NCI-H345 treated with DMSO at 0.1 percent for 48 hours (cell line): Measurements from ENCODE around the gene KCNN3.

Source experiments
- DNase-seq: peaks from one replicate; lab custom pipeline; 2025; ENCODE audit not compliant: unreplicated experiment; lab: John Stamatoyannopoulos, UW

The KCNN3 gene

DNA sequence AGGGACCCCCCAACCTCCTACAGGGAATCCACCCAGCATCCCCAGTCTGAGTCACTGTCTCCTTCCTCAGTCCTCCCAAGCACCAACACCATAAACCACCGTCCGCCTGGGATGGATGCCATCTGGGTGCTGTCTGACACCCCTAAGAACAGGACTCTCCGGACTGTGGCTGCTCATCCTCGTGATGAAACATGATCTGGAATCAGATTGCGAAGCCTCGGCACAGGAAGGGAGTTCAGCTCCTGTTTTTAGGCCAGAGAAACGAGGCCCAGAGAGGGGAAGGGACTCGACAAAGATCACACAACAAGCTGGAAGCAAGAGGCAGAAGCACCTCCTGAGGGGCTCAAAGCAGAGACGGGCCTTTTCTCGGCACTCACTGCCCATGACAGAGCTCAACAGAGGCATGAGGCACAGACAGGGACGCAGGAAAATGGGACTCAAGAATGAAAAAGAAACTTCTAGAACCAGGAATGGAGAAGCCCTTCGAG, 8.4 kb downstream of the KCNN3 start:
- no peak for DNase-seq

DNA sequence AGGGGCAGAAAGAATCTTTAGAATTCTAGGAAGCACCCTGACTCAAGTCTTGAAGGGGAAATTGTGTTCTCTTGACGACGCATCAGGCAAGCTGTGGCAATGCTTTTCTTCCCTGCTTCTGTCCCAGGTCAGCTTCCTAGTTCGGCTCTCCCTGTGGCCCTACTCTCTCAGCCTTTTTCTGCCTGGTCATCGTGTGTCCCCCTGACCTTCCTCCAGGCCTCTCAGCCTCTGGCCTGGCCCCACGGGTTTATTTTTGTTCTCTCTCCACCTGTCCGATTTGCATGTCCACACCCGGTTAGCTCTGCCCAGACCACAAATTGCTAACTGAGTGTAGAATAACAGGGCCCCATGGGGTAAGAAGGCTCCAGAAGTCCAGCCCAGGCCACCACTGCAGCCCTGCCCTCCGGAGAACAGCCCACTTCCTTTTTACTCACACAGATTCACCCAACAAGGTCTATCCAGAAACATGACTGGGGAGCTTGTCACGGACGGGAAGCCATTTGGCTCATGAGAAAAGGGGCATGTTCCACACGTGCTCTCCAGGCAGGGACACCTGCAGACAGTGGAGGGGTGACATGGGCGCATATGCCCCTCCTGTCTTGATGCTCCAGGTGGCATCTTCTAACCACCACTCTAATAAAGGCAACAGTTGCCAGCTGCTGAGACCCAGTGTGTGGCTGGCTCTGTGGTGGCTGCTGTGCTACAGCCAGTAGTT, 9.8 kb downstream of the KCNN3 start:
- DNase-seq = no peak

DNA sequence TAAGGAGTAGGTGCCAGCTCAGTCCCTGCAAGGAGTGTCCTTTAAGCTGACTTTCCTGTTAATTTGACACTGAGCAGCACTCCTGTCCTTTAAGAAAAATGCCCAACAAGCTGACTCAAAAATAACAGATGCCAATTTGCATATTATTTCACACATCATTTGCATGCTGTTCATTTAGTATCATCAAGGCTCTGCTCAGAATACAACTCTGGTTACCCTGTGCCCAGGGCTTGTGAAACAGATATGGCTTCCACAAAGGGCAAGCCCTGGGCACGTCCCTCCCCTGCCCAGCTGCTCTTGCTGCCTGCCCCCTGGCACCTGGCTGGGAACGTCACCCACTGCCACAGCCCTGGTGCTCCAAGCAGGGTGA, 10.3 kb downstream of the KCNN3 start:
- no peak for DNase-seq

DNA sequence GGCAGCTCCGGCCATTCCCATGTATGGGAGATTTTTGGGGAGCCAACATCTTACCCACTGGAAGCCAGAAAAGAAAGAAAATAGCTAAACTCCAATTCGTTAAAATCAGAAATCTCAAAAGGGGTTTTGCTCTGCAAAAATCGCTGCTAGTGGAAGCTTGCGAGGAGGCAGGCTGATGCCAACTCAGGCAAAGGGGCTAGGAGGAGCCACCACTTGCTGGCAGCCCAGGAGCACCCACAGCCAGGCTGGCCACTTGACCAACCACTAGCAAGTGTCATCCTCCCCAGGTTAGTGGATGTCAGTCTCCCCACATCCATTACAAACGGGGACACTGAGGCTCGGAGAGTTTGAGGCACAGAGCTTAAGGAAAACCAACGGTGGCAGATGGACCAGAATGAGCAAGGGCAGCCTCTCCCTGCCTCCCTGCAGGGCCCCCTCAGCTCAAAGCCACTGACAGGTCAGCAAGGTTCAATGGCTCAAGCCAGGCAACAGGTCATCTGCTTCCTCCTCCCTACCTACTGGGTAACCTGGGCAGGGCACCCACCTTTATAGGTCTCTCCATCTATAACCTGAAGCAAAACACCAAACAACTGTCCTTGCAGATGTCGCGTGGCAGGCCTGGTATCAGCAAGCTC, 10.8 kb downstream of the KCNN3 start:
- DNase-seq = no peak

DNA sequence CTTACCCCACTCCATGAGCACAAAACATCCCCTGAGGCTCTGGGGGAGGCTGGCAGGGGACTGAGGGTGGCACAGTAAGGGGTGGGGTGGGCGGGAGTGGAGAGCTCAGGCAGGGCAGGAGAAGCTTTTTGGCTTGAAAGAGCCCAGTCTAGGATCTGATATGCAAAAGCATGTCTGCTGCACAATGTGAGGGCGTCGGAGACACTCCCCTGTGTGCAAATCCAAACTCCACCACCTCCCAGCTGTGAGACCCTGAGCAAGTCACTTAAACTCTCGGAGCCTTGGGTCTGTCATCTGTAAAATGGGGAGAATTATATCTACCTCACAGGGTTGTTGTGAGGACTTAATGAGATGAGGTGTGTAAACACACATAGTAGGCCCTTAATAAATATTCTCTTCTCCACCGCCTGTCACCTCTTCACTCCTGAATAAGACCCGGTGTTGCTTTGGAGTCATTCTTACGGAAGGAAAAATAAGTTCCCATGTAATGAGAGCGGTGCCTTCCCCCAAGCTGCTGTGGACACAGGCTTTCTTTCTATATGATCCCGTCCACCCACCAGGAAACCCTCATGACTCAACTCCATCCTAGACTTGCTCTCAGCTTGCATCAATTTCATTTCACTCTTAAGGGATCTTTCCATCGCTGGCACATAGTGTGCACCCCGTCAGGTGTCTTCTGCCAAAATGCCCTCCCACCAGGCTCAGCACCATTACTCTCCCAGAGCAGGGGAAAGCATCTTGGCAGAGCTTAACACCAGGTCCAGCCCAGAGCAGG, 12.5 kb downstream of the KCNN3 start:
- no peak for DNase-seq

DNA sequence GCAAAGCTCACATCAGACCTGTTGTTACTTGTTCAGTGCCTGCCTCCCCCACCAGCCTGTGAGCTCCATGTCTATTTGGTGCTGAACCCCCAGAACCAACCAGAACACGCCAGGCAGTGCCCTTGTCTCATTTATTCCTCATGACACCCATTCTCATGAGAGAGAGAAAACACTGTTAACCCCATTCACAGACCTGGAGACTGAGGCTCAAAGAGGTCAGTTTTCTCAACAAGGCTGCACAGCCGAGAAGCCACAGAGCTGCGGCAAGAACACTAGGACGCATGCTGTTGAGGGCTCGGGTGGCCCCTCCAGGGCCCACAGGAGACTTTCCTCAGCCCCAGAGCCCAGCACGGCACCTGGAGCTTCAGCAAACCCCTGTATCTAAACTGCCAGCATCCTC, 13.1 kb downstream of the KCNN3 start:
- DNase-seq = no peak

DNA sequence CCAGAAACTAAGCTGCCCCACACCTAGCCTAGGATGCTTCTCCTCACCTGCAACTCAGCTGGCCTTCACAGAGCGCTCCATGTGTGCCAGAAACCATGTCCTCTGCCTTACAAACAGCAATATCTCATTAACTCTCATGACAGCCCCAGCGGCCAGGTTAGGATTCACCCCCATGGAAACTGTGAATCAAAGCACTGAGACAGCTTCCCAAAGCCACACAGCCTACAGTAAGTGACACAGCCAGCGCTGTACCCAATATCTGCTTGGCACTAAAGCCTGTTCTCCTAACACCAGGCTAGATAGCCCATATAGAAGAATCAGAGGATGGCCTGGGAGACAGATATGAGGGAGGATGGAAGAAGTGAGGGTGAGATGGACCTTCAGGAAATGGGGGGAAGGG, 13.5 kb downstream of the KCNN3 start:
- DNase-seq = no peak

DNA sequence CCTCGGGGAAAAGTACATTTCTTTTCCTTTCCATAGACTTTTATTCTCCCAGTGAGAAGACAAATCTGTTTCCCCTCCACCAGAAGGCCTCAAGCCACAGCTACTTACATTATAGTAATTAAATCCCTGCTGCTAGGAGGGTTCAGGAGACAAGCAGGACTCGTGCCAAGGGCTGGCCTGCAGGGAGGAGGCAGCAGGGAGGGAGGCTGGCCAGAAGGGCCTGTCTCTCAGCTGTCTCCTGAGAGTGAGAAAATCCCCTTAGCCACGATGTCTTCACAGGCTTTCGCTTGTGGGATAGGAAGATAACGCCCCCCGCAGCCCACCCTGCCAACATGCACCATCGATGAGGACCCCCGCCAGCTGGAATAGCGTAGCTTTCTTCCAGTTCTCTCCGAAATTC, 14.0 kb downstream of the KCNN3 start:
- DNase-seq = no peak

DNA sequence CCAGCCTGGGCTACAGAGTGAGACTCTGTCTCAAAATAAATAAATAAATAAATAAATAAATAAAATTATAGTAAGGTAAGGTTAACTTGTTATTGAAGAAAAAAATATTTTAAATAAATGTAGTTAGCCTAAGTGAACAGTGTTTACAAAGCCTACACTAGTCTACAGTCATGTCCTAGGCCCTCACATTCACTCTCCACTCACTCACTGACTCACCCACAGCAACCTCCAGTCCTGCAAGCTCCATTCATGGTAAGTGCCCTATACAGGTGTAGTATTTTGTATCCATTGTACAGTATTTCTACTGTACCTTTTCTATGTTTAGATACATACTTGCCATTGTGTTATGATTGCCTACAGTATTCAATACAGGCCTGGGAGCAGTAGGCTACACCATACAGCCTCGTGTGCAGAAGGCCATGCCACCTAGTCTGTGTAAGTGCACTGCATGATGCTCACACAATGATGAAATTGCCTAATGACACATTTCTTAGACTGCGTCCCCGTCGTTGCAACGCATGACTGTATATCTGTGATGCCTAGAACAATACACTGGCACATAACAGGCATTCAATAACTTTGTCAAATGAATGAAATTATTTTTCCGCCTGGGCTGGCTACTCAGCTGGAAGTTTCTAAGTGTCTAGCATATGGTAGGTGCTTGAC, 14.8 kb downstream of the KCNN3 start:
- no peak for DNase-seq

DNA sequence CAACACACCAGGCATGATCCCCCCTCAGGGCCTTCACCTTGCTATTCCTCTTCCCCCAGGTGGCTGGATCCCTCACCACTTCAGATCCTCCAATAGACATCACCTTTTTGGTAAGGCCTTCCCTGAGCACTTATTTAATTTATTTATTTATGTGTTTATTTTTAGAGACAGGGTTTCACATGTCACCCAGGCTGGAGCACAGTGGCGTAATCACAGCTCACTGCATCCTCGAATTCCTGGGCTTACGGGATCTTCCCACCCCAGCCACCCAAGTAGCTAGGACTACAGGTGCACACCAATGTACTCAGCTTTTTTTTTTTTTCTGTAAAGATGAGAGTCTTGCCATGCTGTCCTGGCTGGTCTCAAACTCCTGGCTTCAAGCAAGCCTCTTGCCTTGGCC, 17.2 kb downstream of the KCNN3 start:
- no peak for DNase-seq

DNA sequence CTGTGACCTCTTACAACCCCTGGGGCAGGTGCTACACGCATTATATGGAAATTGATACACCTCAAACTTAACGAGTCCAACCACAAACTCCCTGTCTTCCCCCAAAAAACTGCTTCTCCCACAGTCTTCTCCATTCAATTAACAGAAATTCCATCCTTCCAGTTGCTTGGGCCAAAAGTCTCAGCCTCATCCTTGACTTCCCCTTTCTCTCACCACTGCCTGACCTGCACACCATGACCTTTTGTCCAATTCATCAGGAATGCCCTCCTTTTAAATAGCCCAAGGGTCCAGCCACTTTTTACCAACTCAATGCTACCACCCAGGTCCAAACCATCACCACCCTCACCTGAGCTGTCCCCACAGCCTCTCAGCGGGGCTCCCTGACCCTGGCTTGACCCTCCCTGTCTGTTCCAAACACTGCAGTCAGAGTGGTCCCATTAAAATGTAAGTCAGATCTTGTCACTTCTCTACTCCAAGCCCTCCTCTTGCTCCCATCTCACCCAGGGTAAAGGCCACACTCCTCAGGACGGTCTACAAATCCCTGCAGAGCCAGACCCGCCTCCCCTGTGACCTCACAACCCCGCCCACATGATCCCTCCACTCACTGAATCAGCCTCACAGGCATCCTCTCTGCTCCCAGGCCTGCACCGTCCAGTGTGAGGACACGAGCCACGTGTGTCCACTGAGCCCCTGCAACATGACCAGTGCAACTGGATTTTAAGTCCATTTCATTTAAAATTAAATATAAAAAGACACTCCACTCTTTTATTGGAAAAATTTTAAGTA, 18.5 kb downstream of the KCNN3 start:
- DNase-seq = no peak

DNA sequence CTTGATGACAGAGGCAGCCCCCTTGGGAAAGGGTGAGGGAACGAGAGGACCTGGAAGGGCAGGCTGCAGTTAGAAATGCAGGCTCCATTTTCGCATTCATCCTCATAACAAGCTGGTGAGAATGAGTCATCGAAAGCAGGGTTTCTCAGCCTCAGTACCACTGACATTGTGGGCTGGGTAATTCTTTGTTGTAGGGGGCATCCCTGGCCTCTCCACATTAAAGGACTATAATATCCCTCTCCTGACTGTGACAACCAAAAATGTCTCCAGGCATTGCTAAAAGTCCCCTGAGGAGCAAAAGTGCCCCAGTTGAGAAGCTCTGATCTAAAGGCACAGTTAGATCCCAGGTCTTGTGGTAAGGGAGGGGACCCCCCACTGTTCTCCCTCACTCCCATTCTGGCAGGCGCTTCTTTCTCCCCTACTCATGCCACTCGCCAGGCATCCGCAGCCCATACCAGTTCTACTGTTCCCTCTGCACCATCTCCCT, 20.4 kb downstream of the KCNN3 start:
- no peak for DNase-seq

DNA sequence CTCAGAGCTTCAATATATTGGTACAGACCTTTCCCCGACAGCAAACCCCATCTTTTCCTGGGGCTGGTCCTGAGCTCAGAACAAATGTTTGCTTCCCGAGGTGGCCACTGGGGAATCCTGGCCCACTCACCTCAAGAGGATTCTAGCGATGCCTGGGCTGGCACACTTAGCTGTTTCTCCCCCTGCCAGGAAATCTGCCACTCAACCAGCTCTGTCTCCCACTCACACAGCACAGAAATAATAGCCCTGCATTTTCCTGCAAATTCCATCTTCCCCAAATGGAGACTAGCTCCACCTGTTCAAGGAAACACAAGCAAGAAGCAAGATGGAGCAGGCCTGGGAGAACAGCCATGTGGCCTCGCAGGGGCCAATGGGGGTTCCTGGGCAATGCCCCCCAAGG, 21.1 kb downstream of the KCNN3 start:
- no peak for DNase-seq

DNA sequence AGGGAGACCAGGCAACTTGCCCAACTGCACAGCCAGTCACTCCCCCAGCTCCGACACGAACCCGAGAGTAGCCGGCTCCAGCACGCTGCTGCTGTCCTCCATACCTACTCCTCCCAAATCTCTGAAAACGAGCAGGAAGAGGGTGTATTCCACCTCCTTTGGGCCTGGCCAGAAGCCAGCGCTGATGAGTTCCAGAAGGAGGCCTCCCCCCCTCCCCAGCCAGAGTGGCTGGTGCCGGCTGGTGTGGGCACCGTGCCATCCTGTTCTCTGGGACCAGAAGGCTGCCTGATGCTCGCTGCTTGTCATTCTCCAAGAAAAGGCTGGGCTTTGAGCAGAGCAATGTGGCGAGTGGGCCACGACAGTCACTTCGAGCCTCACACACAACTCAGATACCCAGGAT, 22.2 kb downstream of the KCNN3 start:
- peak; percentile 91 for DNase-seq

DNA sequence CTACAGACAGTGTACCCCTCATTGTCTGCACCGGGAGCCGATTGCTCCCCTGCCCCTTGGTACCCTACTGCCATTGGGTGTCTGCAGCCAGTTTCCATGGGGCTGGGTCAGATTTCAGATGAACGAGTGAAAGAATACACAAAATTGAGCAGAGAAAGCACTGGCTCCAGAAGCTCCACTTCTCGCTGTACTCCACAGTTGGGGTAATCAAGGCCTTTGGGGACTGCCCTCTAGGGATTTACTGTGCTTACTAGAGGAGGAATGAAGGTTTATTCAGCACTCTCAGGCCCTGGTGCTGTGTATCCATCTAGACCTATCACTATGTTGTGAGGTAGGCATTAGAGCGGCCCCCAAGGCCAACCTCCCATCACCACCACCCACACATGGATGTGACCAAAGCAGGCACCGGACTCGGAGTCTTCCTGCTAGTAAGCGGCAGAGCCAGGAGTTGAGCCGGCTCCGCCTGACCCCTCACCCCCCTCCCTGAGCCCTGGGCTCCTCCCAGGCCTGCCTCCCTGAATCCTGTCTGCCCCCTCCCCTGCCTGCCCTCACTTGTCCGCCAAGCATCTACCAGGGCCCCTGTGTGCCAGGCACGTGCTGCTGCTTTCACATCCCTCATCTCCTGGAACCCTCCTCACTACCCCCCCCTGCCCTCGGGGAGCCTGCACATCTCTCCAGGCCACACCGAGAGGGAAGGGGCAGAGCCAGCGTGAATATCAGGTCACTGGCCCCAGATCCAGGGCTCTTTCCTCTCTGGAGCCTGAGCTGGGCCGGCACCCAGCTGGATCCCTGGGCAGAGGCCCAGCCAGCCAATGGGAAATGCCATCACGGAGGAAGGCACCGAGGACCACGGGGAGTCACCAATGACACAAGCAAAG, 23.3 kb downstream of the KCNN3 start:
- no peak for DNase-seq

DNA sequence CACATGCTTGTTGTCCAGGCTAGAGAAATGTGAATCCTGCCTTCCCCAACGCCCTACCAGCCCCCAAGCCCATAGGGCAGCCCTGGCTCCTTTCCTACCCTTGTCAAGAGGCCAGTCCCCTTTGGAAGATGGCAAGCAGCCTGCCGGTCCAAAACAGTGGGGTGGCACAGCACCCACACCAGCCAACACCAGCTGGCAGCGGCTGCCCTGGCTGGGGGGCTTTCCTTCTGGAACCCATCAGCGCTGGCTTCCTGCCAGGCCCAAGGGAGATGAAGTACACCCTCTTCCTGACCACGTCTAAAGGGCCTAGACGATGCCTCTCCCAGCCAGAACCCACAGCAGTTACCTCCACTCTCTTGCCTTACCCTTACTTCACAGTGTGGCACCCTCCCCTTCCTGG, 24.2 kb downstream of the KCNN3 start:
- DNase-seq = no peak

DNA sequence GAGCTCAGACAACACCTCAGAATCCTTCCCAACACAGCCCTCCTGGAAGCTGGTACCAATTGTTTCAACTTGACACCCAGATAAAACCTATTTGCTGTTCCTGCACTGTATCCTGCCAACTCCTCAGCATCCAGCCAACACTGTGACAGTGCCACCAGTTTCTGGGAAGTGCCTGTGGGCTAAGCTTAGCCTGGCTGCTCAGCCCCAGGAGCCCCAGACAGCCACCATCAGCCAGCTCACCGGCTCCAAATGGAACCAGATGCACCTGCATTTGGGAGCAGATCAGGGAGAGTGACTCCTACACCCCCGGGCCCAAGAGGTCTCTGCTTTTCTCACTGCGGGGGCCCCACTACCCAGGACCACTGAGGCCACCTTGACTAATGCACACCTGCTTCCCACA, 24.9 kb downstream of the KCNN3 start:
- DNase-seq = no peak

DNA sequence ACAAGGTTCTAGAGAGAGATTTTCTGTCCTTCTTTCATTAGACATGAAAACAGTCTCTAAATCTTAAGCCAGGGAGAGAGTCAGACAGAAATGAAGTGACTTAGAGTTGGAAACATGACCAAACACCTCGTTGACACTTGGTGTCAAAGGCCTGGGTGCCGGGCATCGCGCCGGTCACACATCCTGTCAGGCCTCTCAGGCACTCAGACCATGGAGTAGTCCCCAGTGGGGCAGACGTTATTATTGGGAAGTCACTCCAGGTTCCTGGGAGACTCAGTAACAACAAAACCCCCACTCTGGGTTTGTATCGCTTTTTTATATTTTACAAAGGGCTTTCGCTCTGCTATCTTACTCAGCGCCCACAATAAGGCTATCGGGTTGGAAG, 25.8 kb downstream of the KCNN3 start:
- DNase-seq = no peak

DNA sequence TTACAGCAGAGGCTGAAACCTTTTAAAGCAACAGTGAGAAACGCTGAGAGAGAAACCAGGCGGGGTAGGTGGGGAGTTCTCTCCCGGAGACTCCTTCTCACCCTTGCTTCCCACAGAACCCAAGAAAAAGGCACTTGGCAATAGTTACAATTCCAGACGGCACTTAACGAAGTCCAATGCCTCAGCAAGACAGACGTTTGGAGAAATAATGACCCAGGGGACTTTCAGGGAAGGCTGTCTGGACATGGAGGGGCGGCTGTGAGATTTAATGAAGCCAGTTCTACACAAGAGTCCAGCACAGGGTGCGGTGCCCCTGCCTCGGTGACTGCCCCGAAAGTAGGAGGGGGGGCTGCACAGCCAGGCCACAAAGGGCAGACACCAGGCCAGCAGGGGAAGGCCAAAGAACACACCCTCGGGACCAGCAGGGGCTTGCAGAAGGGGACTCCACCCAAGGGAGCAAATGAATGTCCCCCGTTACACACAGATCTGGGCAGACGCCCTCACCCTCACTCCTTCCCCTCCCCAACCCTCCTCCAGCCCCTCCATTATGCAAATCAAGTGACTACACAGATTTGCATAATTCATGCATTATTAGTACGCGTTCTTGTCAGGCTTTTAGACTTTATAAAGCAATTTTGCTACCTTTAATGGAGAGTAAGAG, 26.3 kb downstream of the KCNN3 start:
- DNase-seq = no peak
